HL-60 (cell line): Measurements from ENCODE around the gene ZP2.

Source experiments
- DNase-seq, 2 experiments: peaks; one replicate each; pipeline ENCODE4 v3.0.0-alpha.2; 2010 to 2020; ENCODE audit warnings: low read depth in 1 of 2, low spot score in 1 of 2
- H3K27ac ChIP-seq: fragments of 250-450 bp; sonication (Bioruptor Pico); replicated peaks from 2 replicates; pipeline ENCODE4 v1.5.1; 2020; ENCODE audit warnings: mild to moderate bottlenecking, moderate library complexity
- H3K27me3 ChIP-seq: fragments of 250-450 bp; sonication (Bioruptor Pico); 2 replicates; pipeline ENCODE4 v1.5.1; 2021; ENCODE audit warnings: mild to moderate bottlenecking, moderate library complexity; ENCODE audit not compliant: insufficient read depth, poor library complexity, severe bottlenecking
- H3K4me3 ChIP-seq: replicated peaks from 2 replicates; pipeline ENCODE4 v1.5.1; 2011; ENCODE audit warnings: mild to moderate bottlenecking, control low read depth, low read length; ENCODE audit not compliant: insufficient read depth
- CTCF ChIP-seq: IDR thresholded peaks from one replicate; pipeline ENCODE4 v1.5.1; 2011; ENCODE audit warnings: low read length, control low read depth, inconsistent platforms; ENCODE audit not compliant: insufficient read depth
- GABPA ChIP-seq: IDR thresholded peaks from 2 replicates; pipeline ENCODE4 v1.6.1; 2012; ENCODE audit warnings: low read depth
- POLR2AphosphoS5 ChIP-seq: IDR thresholded peaks from 2 replicates; pipeline ENCODE4 v1.6.1; 2012; ENCODE audit warnings: low read depth
- REST ChIP-seq: IDR thresholded peaks from 2 replicates; pipeline ENCODE4 v1.6.1; 2012; ENCODE audit warnings: low read depth; ENCODE audit not compliant: insufficient replicate concordance
- SPI1 ChIP-seq: IDR thresholded peaks from 2 replicates; pipeline ENCODE4 v1.6.1; 2012; ENCODE audit warnings: low read depth, mild to moderate bottlenecking, borderline replicate concordance

Gene ZP2

GRCh38 chr16:21233521-21234150 is 22.3 kb upstream of the ZP2 start, which contains the start of gene ANKS4B:
ANKS4B (plus strand) TSS chr16:21233699; CDS start chr16:21233738, 39 bp downstream.
- H3K27ac ChIP-seq = no peak within 1 kb of the TSS
- no peak for DNase-seq
- TF ChIP-seq SPI1 = no peak
- no peak for TF ChIP-seq REST
- TF ChIP-seq CTCF = no peak
- TF ChIP-seq POLR2AphosphoS5 = no peak
- TF ChIP-seq GABPA = no peak
- no peak within 1 kb of the TSS for H3K4me3 ChIP-seq
- H3K27me3 ChIP-seq = peaks cover 2% of the 10 kb centered on the region

GRCh38 chr16:21233045-21233520 is 21.7 kb upstream of the ZP2 start:
- DNase-seq = no peak
- Histone ChIP-seq H3K27me3 (peaks cover 2% of the 10 kb centered on the region), H3K27ac (no peak overlapping the region), H3K4me3 (no peak overlapping the region)
- TF ChIP-seq GABPA = no peak
- TF ChIP-seq REST = no peak
- no peak for TF ChIP-seq SPI1
- TF ChIP-seq POLR2AphosphoS5 = no peak
- no peak for TF ChIP-seq CTCF

GRCh38 chr16:21228361-21228872 is 17.0 kb upstream of the ZP2 start:
- DNase-seq = no peak
- Histone ChIP-seq H3K27me3 (peaks cover 3% of the 10 kb centered on the region), H3K4me3 (no peak overlapping the region), H3K27ac (no peak overlapping the region)
- TF ChIP-seq GABPA (no peak), CTCF (no peak), REST (no peak), SPI1 (no peak), POLR2AphosphoS5 (no peak)
